ENCODE data around the gene RBM7. TPM values are rescaled to one million over a fixed set of nuclear protein-coding genes. Genes with fewer than 3 reads are reported as not detected.

The RBM7 gene
- total and polyA plus RNA-seq, 2 of the 8 experiments (the other 6 are each of a cell fraction or from before 2014, with no cell fraction given), result 18.0 to 45.7 TPM

DNA sequence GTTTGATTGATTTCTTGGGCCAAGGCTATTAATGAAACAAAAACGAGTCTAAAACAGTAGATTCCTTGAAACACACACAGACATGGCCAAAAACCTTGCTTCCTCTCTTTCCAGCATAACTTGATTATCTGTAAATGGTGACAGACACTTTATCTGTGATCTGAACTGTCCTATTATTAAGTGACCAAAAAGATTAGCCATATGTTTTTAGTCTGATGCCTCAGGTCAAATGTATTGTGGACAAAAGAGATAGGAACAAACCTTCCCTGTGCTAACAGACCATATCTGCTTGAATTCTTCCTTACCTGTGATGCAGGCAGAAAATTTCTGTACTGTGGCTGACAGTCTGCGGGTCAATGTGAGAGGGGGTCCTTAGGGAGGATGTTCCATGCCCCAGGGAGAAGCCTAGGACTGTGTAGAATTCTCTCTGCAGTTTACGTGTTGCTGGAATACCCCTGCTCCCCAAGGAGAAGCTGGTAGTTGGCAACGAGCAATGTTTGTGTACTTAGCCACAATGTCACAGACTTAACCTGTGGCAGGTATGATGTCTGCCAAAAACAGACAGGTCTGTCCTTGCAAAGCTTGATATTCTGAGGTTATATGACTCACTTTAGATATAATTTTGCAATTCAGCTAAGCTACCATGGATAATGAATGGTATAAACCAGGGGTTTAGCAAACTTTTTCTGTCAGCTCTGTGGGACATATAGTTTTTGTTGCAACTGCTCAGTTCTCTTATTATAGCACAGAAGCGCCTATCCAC, 31.4 kb upstream of the RBM7 start (continued):
- TF ChIP-seq POLR2A (IDR thresholded peaks at IDR 0.05; ENCODE audit: control extremely low read depth in 1 of 2, low read depth in 2 of 2, low read length in 2 of 2), result no peak
